Liver (tissue), 9 donors: ENCODE data around the gene SH3RF3. TPM values are rescaled to one million over a fixed set of nuclear protein-coding genes. Genes with fewer than 3 reads are reported as not detected.

Experiments
- DNase-seq: peaks from one replicate; pipeline ENCODE4 v3.0.0-alpha.2; 2017; ENCODE audit warnings: low spot score
- H3K27ac ChIP-seq, 2 donors: one replicate each; pipeline ENCODE4 v1.7.0; 2013; ENCODE audit warnings: inconsistent platforms in 2 of 2, low read length in 2 of 2, control low read depth in 1 of 2, low read depth in 1 of 2, mild to moderate bottlenecking in 1 of 2
- H3K27me3 ChIP-seq, 4 donors: one replicate each; pipeline versions ENCODE4 v1.6.1 to v1.7.0; 2013; ENCODE audit warnings: low read length in 3 of 4, inconsistent platforms in 1 of 4, mild to moderate bottlenecking in 1 of 4, moderate library complexity in 1 of 4; ENCODE audit not compliant: control insufficient read depth in 4 of 4, insufficient read depth in 4 of 4
- H3K36me3 ChIP-seq, 4 donors: one replicate each; pipeline versions ENCODE4 v1.6.1 to v1.7.0; 2013; ENCODE audit warnings: low read length in 3 of 4, mild to moderate bottlenecking in 3 of 4, low read depth in 1 of 4, moderate library complexity in 1 of 4; ENCODE audit not compliant: control insufficient read depth in 4 of 4, insufficient read depth in 3 of 4
- H3K4me1 ChIP-seq, 4 donors: one replicate each; pipeline versions ENCODE4 v1.6.1 to v1.7.0; 2013; ENCODE audit warnings: low read length in 3 of 4, mild to moderate bottlenecking in 3 of 4, moderate library complexity in 1 of 4; ENCODE audit not compliant: control insufficient read depth in 4 of 4, insufficient read depth in 4 of 4
- H3K4me3 ChIP-seq, 3 donors: one replicate each; pipeline versions ENCODE4 v1.6.1 to v1.7.0; 2013; ENCODE audit warnings: low read length in 3 of 3, control low read depth in 1 of 3, low read depth in 1 of 3, mild to moderate bottlenecking in 1 of 3
- H3K9ac ChIP-seq, 2 donors: one replicate each; pipeline ENCODE4 v1.7.0; 2013; ENCODE audit warnings: low read length in 2 of 2, mild to moderate bottlenecking in 2 of 2, moderate library complexity in 2 of 2, control low read depth in 1 of 2, low read depth in 1 of 2
- H3K9me3 ChIP-seq, 4 donors: one replicate each; pipeline versions ENCODE4 v1.6.1 to v1.7.0; 2013; ENCODE audit warnings: low read length in 3 of 4; ENCODE audit not compliant: control insufficient read depth in 4 of 4
- ATF3 ChIP-seq: IDR thresholded peaks from 2 replicates; pipeline ENCODE4 v1.6.1; 2016; ENCODE audit warnings: antibody characterized with exemption
- CTCF ChIP-seq: fragments of 150-350 bp; IDR thresholded peaks from 2 replicates; pipeline ENCODE4 v1.5.1; 2017; ENCODE audit warnings: improper control_type of control experiment, low read depth, low read length; ENCODE audit not compliant: missing input control
- EGR1 ChIP-seq, 2 donors: IDR thresholded peaks; 2 replicates each; pipeline ENCODE4 v1.6.1; 2016 to 2018; ENCODE audit warnings: antibody characterized with exemption in 2 of 2, low read depth in 2 of 2
- FOXA1 ChIP-seq: IDR thresholded peaks from 2 replicates; pipeline ENCODE4 v1.6.1; 2016; ENCODE audit warnings: antibody characterized with exemption
- FOXA2 ChIP-seq: IDR thresholded peaks from 2 replicates; pipeline ENCODE4 v1.6.1; 2016; ENCODE audit warnings: antibody characterized with exemption
- GABPA ChIP-seq, 2 donors: IDR thresholded peaks in 1 of 2; conservative IDR thresholded peaks in 1 of 2; 2 replicates each; pipeline ENCODE4 v1.6.1; 2016; ENCODE audit warnings: antibody characterized with exemption in 2 of 2, mild to moderate bottlenecking in 1 of 2, moderate library complexity in 1 of 2
- HNF4A ChIP-seq, 2 donors: conservative IDR thresholded peaks; 2 replicates each; pipeline ENCODE4 v1.6.1; 2016; ENCODE audit warnings: antibody characterized with exemption in 2 of 2, mild to moderate bottlenecking in 2 of 2
- HNF4G ChIP-seq: IDR thresholded peaks from 2 replicates; pipeline ENCODE4 v1.6.1; 2016; ENCODE audit warnings: antibody characterized with exemption
- JUND ChIP-seq, 2 donors: IDR thresholded peaks; 2 replicates each; pipeline ENCODE4 v1.6.1; 2016; ENCODE audit warnings: antibody characterized with exemption in 2 of 2
- MAX ChIP-seq: IDR thresholded peaks from 2 replicates; pipeline ENCODE4 v1.6.1; 2016; ENCODE audit warnings: antibody characterized with exemption
- NR2F2 ChIP-seq: IDR thresholded peaks from 2 replicates; pipeline ENCODE4 v1.6.1; 2016; ENCODE audit warnings: antibody characterized with exemption
- RAD21 ChIP-seq, 2 donors: IDR thresholded peaks; 2 replicates each; pipeline ENCODE4 v1.6.1; 2016; ENCODE audit warnings: antibody characterized with exemption in 2 of 2, mild to moderate bottlenecking in 2 of 2
- REST ChIP-seq: IDR thresholded peaks from 2 replicates; pipeline ENCODE4 v1.6.1; 2016; ENCODE audit warnings: antibody characterized with exemption, mild to moderate bottlenecking
- RXRA ChIP-seq, 2 donors: IDR thresholded peaks; 2 replicates each; pipeline ENCODE4 v1.6.1; 2017 to 2018; ENCODE audit warnings: antibody characterized with exemption in 2 of 2, mild to moderate bottlenecking in 1 of 2
- SP1 ChIP-seq: IDR thresholded peaks from 2 replicates; pipeline ENCODE4 v1.6.1; 2018; ENCODE audit warnings: antibody characterized with exemption, mild to moderate bottlenecking
- TAF1 ChIP-seq: conservative IDR thresholded peaks from 2 replicates; pipeline ENCODE4 v1.6.1; 2016; ENCODE audit warnings: antibody characterized with exemption, mild to moderate bottlenecking
- YY1 ChIP-seq: IDR thresholded peaks from 2 replicates; pipeline ENCODE4 v1.6.1; 2016; ENCODE audit warnings: antibody characterized with exemption, mild to moderate bottlenecking
- ZBTB33 ChIP-seq: IDR thresholded peaks from 2 replicates; pipeline ENCODE4 v1.6.1; 2016; ENCODE audit warnings: antibody characterized with exemption
- WGBS: extraction: QIAGEN DNeasy Blood & Tissue Kit; methylation state at CpG from one replicate; pipeline ENCODE4 v1.1.7; 2013; 5-methylcytosine and 5-hydroxymethylcytosine counted together
- polyA plus RNA-seq, 2 donors: library from polyadenylated mRNA; stranded (reverse) in 1 of 2; unstranded in 1 of 2; fragments of 200-250 nt in 1 of 2; fragments of >200 nt in 1 of 2; fragmentation: Nextera tagmentation in 1 of 2; extraction: Ambion mirVana in 1 of 2; gene quantifications; one replicate each; pipeline versions ENCODE4 v1.2.1 to v1.2.3, GENCODE V29; 2013 to 2015
- total RNA-seq, 2 donors: library from RNA; depleted of rRNA; stranded (reverse); fragments of >200 nt; gene quantifications; one replicate each; pipeline ENCODE4 v1.2.3, GENCODE V29; 2014
- donor health status: healthy.
- donor health status: healthy.
- donor health status: healthy.
- donor health status: healthy.
- donor health status: healthy.

Gene SH3RF3
- total and polyA plus RNA-seq, 4 donors: 0.11 to 1.0 (median 0.54) TPM

GRCh38 chr2:109204412-109204811 is 75.4 kb downstream of the SH3RF3 start:
- no peak overlapping the region for H3K9ac ChIP-seq
- no peak for DNase-seq
- H3K4me1 ChIP-seq: no peaks in the 10 kb centered on the region
- no peak overlapping the region for H3K27ac ChIP-seq
- WGBS: 87% methylated on average over 3 of the region's 3 CpGs
- TF ChIP-seq HNF4G (no peak), REST (no peak), FOXA2 (no peak), MAX (no peak), FOXA1 (no peak), JUND (IDR thresholded peaks at IDR 0.05) (no peak), YY1 (no peak), HNF4A (conservative IDR thresholded peaks at IDR 0.05) (no peak), ZBTB33 (no peak)
- peaks cover 0 to 1% (median 0%) of the 10 kb centered on the region in 4 donors for H3K9me3 ChIP-seq
- H3K36me3 ChIP-seq: no peaks in the 10 kb centered on the region
- H3K4me3 ChIP-seq: no peak overlapping the region
- H3K27me3 ChIP-seq: no peaks in the 10 kb centered on the region

GRCh38 chr2:109205447-109205846 is 76.4 kb downstream of the SH3RF3 start:
- H3K4me1 ChIP-seq: no peaks in the 10 kb centered on the region
- H3K9ac ChIP-seq: no peak overlapping the region
- H3K9me3 ChIP-seq: peaks cover 0 to 1% (median 0%) of the 10 kb centered on the region in 4 donors
- no peak overlapping the region for H3K4me3 ChIP-seq
- TF ChIP-seq FOXA1: no peak
- TF ChIP-seq ATF3: no peak
- TF ChIP-seq RXRA (IDR thresholded peaks at IDR 0.05): no peak
- TF ChIP-seq JUND (IDR thresholded peaks at IDR 0.05): no peak
- no peak for TF ChIP-seq HNF4A (conservative IDR thresholded peaks at IDR 0.05)
- no peak for TF ChIP-seq FOXA2
- no peak for TF ChIP-seq SP1
- no peak for TF ChIP-seq RAD21 (IDR thresholded peaks at IDR 0.05)
- no peak for TF ChIP-seq TAF1
- no peak for TF ChIP-seq YY1
- TF ChIP-seq ZBTB33: no peak
- no peak for TF ChIP-seq CTCF
- TF ChIP-seq MAX: no peak
- TF ChIP-seq GABPA (IDR thresholded peaks at IDR 0.05 in 1 of 2, conservative IDR thresholded peaks at IDR 0.05 in 1 of 2): no peak
- no peak for TF ChIP-seq EGR1 (IDR thresholded peaks at IDR 0.05; ENCODE audit: low read depth in 2 of 2)
- no peak for TF ChIP-seq NR2F2
- no peaks in the 10 kb centered on the region for H3K27me3 ChIP-seq
- 91% methylated on average over 6 of the region's 6 CpGs for WGBS
- H3K36me3 ChIP-seq: no peaks in the 10 kb centered on the region
- H3K27ac ChIP-seq: no peak overlapping the region
- DNase-seq: no peak
